ENCODE measurements around the gene SVOPL.

The SVOPL gene

GRCh38 chr7:138697535-138698182 lies 3.5 kb downstream of the SVOPL start:
- TF ChIP-seq CREB1 (IDR thresholded peaks at IDR 0.05; ENCODE audit: low read depth): no peak
- TF ChIP-seq FOXM1 (IDR thresholded peaks at IDR 0.05; ENCODE audit: borderline replicate concordance, low read depth): no peak
- no peak for TF ChIP-seq RAD21 (IDR thresholded peaks at IDR 0.05; ENCODE audit: low read depth)
- TF ChIP-seq TAF1 (IDR thresholded peaks at IDR 0.05; ENCODE audit: low read depth): no peak
- no peak for TF ChIP-seq YY1 (IDR thresholded peaks at IDR 0.05; ENCODE audit: low read depth)
- TF ChIP-seq CEBPB (IDR thresholded peaks at IDR 0.05): no peak
- no peak for TF ChIP-seq TEAD4 (IDR thresholded peaks at IDR 0.05)
- no peak for TF ChIP-seq ZBTB7A (IDR thresholded peaks at IDR 0.05; ENCODE audit: low read depth)

DNA sequence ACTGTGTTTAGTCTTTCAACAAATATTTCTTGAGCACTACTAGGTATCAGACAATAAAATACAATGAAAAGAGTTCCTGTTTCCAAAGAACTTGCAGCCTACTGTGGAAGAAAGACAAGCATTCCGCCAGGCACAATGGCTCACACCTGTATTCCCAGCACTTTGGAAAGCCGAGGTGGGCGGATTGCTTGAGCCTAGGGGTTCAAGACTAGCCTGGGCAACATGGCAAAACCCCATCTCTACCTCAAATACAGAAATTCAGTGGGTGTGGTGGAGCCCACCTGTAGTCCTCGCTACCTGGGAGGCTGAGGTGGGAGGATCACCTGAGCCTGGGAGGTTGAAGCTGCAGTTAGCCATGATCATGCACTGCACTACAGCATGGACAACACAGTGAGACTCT lies 6.1 kb downstream of the SVOPL start:
- no peak for TF ChIP-seq TCF12 (IDR thresholded peaks at IDR 0.05; ENCODE audit: low read depth)
- TF ChIP-seq CREB1 (IDR thresholded peaks at IDR 0.05; ENCODE audit: low read depth): no peak
- TF ChIP-seq TEAD4 (IDR thresholded peaks at IDR 0.05): no peak
- TF ChIP-seq, protein P1, sequence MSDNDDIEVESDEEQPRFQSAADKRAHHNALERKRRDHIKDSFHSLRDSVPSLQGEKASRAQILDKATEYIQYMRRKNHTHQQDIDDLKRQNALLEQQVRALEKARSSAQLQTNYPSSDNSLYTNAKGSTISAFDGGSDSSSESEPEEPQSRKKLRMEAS (IDR thresholded peaks at IDR 0.05): no peak
- no peak for TF ChIP-seq ZBTB7A (IDR thresholded peaks at IDR 0.05; ENCODE audit: low read depth)
- no peak for TF ChIP-seq RAD21 (IDR thresholded peaks at IDR 0.05; ENCODE audit: low read depth)
- no peak for TF ChIP-seq YY1 (IDR thresholded peaks at IDR 0.05; ENCODE audit: low read depth)
- TF ChIP-seq USF1 (IDR thresholded peaks at IDR 0.05): no peak
- no peak for TF ChIP-seq EP300 (IDR thresholded peaks at IDR 0.05; ENCODE audit: borderline replicate concordance)

GRCh38 chr7:138691178-138691577 lies 10.0 kb downstream of the SVOPL start:
- no peak for TF ChIP-seq EP300 (IDR thresholded peaks at IDR 0.05; ENCODE audit: borderline replicate concordance)
- TF ChIP-seq CEBPB (IDR thresholded peaks at IDR 0.05): no peak
- TF ChIP-seq REST (IDR thresholded peaks at IDR 0.05; ENCODE audit: low read depth): no peak
- TF ChIP-seq EGR1 (IDR thresholded peaks at IDR 0.05): no peak
- TF ChIP-seq USF1 (IDR thresholded peaks at IDR 0.05): no peak
- no peak for TF ChIP-seq TEAD4 (IDR thresholded peaks at IDR 0.05)
- no peak for TF ChIP-seq RAD21 (IDR thresholded peaks at IDR 0.05; ENCODE audit: low read depth)
- no peak for TF ChIP-seq FOXM1 (IDR thresholded peaks at IDR 0.05; ENCODE audit: borderline replicate concordance, low read depth)
- TF ChIP-seq YY1 (IDR thresholded peaks at IDR 0.05; ENCODE audit: low read depth): no peak

DNA sequence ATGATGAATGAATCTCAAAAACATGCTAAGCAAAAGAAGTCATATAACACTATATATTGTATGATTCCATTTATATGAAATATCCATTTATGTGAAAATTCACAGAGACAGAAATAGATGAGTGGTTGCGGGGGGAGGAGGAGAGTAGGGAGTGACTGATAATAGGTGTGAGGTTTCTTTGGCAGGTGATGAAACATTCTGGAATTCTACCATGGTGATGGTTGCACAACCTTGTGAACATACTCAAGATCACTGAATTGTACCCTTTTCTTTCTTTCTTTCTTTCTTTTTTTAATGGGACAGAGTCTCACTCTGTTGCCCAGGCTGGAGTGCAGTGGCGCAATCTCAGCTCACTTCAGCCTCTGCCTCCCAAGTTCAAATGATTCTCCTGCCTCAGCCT lies 10.7 kb downstream of the SVOPL start:
- TF ChIP-seq CREB1 (IDR thresholded peaks at IDR 0.05; ENCODE audit: low read depth): no peak

GRCh38 chr7:138684340-138684739 lies 16.8 kb downstream of the SVOPL start:
- TF ChIP-seq YY1 (IDR thresholded peaks at IDR 0.05; ENCODE audit: low read depth) (no peak), CEBPB (IDR thresholded peaks at IDR 0.05) (no peak), REST (IDR thresholded peaks at IDR 0.05; ENCODE audit: low read depth) (no peak), FOXM1 (IDR thresholded peaks at IDR 0.05; ENCODE audit: borderline replicate concordance, low read depth) (no peak), TEAD4 (IDR thresholded peaks at IDR 0.05) (no peak), TCF12 (IDR thresholded peaks at IDR 0.05; ENCODE audit: low read depth) (no peak), EGR1 (IDR thresholded peaks at IDR 0.05) (no peak), TAF1 (IDR thresholded peaks at IDR 0.05; ENCODE audit: low read depth) (no peak), RAD21 (IDR thresholded peaks at IDR 0.05; ENCODE audit: low read depth) (no peak), CREB1 (IDR thresholded peaks at IDR 0.05; ENCODE audit: low read depth) (no peak), NFIC (IDR thresholded peaks at IDR 0.05) (no peak), USF1 (IDR thresholded peaks at IDR 0.05) (no peak)

DNA sequence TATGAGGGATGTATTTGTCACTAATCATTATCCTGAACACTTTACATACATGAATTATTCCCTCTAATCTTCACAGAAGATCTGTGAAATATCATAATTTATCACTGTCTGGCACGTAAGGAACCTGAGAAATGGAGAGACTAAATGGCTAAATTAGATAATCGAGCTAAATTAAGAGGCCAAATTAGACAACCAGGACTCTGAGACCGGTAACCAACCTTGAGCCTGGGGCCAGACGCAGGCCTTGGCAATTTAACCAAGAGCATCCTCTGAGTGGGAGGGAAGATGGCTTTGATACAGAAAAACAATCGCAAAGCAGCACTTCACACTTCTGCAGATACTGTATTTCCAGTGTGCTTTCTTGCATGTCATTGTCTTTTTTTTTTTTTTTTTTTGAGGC lies 21.4 kb downstream of the SVOPL start:
- TF ChIP-seq CEBPB (IDR thresholded peaks at IDR 0.05) (no peak), REST (IDR thresholded peaks at IDR 0.05; ENCODE audit: low read depth) (no peak), EGR1 (IDR thresholded peaks at IDR 0.05) (no peak), USF1 (IDR thresholded peaks at IDR 0.05) (no peak), TAF1 (IDR thresholded peaks at IDR 0.05; ENCODE audit: low read depth) (no peak), NFIC (IDR thresholded peaks at IDR 0.05) (no peak), EP300 (IDR thresholded peaks at IDR 0.05; ENCODE audit: borderline replicate concordance) (no peak), RAD21 (IDR thresholded peaks at IDR 0.05; ENCODE audit: low read depth) (no peak), YY1 (IDR thresholded peaks at IDR 0.05; ENCODE audit: low read depth) (no peak), TEAD4 (IDR thresholded peaks at IDR 0.05) (no peak), FOXM1 (IDR thresholded peaks at IDR 0.05; ENCODE audit: borderline replicate concordance, low read depth) (no peak), ZBTB7A (IDR thresholded peaks at IDR 0.05; ENCODE audit: low read depth) (no peak), TCF12 (IDR thresholded peaks at IDR 0.05; ENCODE audit: low read depth) (no peak), CREB1 (IDR thresholded peaks at IDR 0.05; ENCODE audit: low read depth) (no peak)
- TF ChIP-seq, protein P1 (IDR thresholded peaks at IDR 0.05): no peak
